SK-N-SH (cell line): Measurements from ENCODE around the gene GLRA3. TPM values are rescaled to one million over a fixed set of nuclear protein-coding genes. Genes with fewer than 3 reads are reported as not detected.

Experiments used
- CTCF ChIA-PET: fragments of 300-600, 350-600 bp; formaldehyde crosslinking; extraction: SDS; loops from one replicate; lab custom pipeline; 2021; lab: Yijun Ruan, JAX
- POLR2A ChIA-PET: fragments of 350-600 bp; sonication (Branson Sonifier 250); formaldehyde crosslinking; extraction: SDS; loops from one replicate; lab custom pipeline; 2020; ENCODE audit warnings: antibody characterized with exemption, inconsistent platforms; lab: Yijun Ruan, JAX
- DNase-seq: peaks from one replicate; pipeline ENCODE4 v3.0.0; 2012
- H2AFZ ChIP-seq: fragments of 200-600 bp; sonication (generic); 2 replicates; pipeline ENCODE4 v1.8.1; 2016; ENCODE audit warnings: antibody characterized with exemption, mild to moderate bottlenecking, low read depth
- H3F3A ChIP-seq: fragments of 200-600 bp; sonication (generic); replicated peaks from 2 replicates; pipeline ENCODE3; 2016; ENCODE audit warnings: antibody characterized with exemption, mild to moderate bottlenecking; ENCODE audit not compliant: insufficient read depth
- H3K27ac ChIP-seq, 2 experiments: fragments of 200-500 bp in 1 of 2; fragments of 200-600 bp in 1 of 2; sonication (Bioruptor generic) in 1 of 2; sonication (generic), shearing (Covaris generic) in 1 of 2; 2 replicates each; pipeline versions ENCODE4 v1.5.1 to v1.6.1; 2014 to 2016; ENCODE audit warnings: low read depth in 2 of 2, inconsistent platforms in 1 of 2, low read length in 1 of 2, mild to moderate bottlenecking in 1 of 2, mixed read lengths in 1 of 2
- H3K27me3 ChIP-seq: fragments of 200-600 bp; sonication (generic), shearing (Covaris generic); 2 replicates; pipeline ENCODE4 v1.6.1; 2016; ENCODE audit warnings: mixed run types; ENCODE audit not compliant: insufficient read depth
- H3K36me3 ChIP-seq, 2 experiments: fragments of 200-500 bp in 1 of 2; fragments of 200-600 bp in 1 of 2; sonication (Bioruptor generic) in 1 of 2; sonication (generic) in 1 of 2; replicated peaks in 1 of 2; 2 replicates each; pipeline versions ENCODE3 to v1.5.1; 2014 to 2016; ENCODE audit warnings: low read length in 1 of 2, mild to moderate bottlenecking in 1 of 2; ENCODE audit not compliant: insufficient read depth in 2 of 2, control insufficient read depth in 1 of 2
- H3K4me1 ChIP-seq, 2 experiments: fragments of 200-500 bp in 1 of 2; fragments of 200-600 bp in 1 of 2; sonication (Bioruptor generic) in 1 of 2; sonication (generic), shearing (Covaris generic) in 1 of 2; 2 replicates each; pipeline versions ENCODE4 v1.5.1 to v1.6.1; 2014 to 2016; ENCODE audit warnings: low read depth in 1 of 2, low read length in 1 of 2, mixed run types in 1 of 2; ENCODE audit not compliant: insufficient read depth in 2 of 2, control insufficient read depth in 1 of 2
- H3K4me2 ChIP-seq: fragments of 200-600 bp; sonication (generic), shearing (Covaris generic); 2 replicates; pipeline ENCODE4 v1.6.1; 2017; ENCODE audit warnings: mixed run types
- H3K4me3 ChIP-seq, 2 experiments: fragments of 200-500 bp in 1 of 2; fragments of 200-600 bp in 1 of 2; sonication (Bioruptor generic) in 1 of 2; sonication (generic), shearing (Covaris generic) in 1 of 2; 2 replicates each; pipeline versions ENCODE4 v1.5.1 to v1.8.1; 2014 to 2016; ENCODE audit warnings: low read depth in 2 of 2, inconsistent platforms in 1 of 2, low read length in 1 of 2, mild to moderate bottlenecking in 1 of 2, mixed read lengths in 1 of 2, moderate library complexity in 1 of 2
- H3K79me2 ChIP-seq: fragments of 200-600 bp; sonication (generic); 2 replicates; pipeline ENCODE4 v1.8.1; 2017; ENCODE audit warnings: mild to moderate bottlenecking; ENCODE audit not compliant: insufficient read depth
- H3K9ac ChIP-seq: fragments of 200-600 bp; sonication (generic); 2 replicates; pipeline ENCODE4 v1.6.1; 2017; ENCODE audit warnings: mixed run types
- H3K9me2 ChIP-seq: fragments of 200-600 bp; sonication (generic); 2 replicates; pipeline ENCODE4 v1.6.1; 2017; ENCODE audit warnings: mixed run types
- H3K9me3 ChIP-seq: fragments of 200-600 bp; sonication (generic); 2 replicates; pipeline ENCODE4 v1.6.1; 2017; ENCODE audit warnings: mixed run types, mild to moderate bottlenecking, moderate library complexity
- H4K20me1 ChIP-seq: fragments of 200-600 bp; sonication (generic); 2 replicates; pipeline ENCODE4 v1.6.1; 2017; ENCODE audit warnings: mild to moderate bottlenecking, mixed run types; ENCODE audit not compliant: insufficient read depth
- CHD2 ChIP-seq: fragments of 150-350 bp; IDR thresholded peaks from 2 replicates; pipeline ENCODE4 v1.6.1; 2018; ENCODE audit warnings: low read length; ENCODE audit not compliant: partially characterized antibody
- CTCF ChIP-seq: fragments of 200-600 bp; sonication (generic); IDR thresholded peaks from 2 replicates; pipeline ENCODE4 v1.6.1; 2017; ENCODE audit warnings: antibody characterized with exemption, mild to moderate bottlenecking, moderate library complexity
- EP300 ChIP-seq, 2 experiments: IDR thresholded peaks; 2 replicates each; pipeline versions ENCODE4 v1.4.0 to v1.6.1; 2012; ENCODE audit warnings: borderline replicate concordance in 1 of 2, low read depth in 1 of 2, low read length in 1 of 2
- EZH2phosphoT487 ChIP-seq: fragments of 200-600 bp; sonication (generic); IDR thresholded peaks from 2 replicates; pipeline ENCODE4 v1.6.1; 2017; ENCODE audit warnings: low read depth, mixed run types, mild to moderate bottlenecking, antibody characterized with exemption, moderate library complexity, borderline replicate concordance
- FOXM1 ChIP-seq: IDR thresholded peaks from 2 replicates; pipeline ENCODE4 v1.4.0; 2012; ENCODE audit warnings: low read depth, mild to moderate bottlenecking
- GATA2 ChIP-seq: sonication (generic); formaldehyde crosslinking; IDR thresholded peaks from 2 replicates; pipeline ENCODE4 v1.5.0; 2020; ENCODE audit warnings: mild to moderate bottlenecking, missing genetic modification reagents
- IRF3 ChIP-seq: fragments of 150-350 bp; IDR thresholded peaks from 2 replicates; pipeline ENCODE4 v1.6.1; 2016; ENCODE audit warnings: mild to moderate bottlenecking, low read depth, low read length
- JUND ChIP-seq: IDR thresholded peaks from 2 replicates; pipeline ENCODE4 v1.4.0; 2012
- MEF2A ChIP-seq: IDR thresholded peaks from 2 replicates; pipeline ENCODE4 v1.4.0; 2012; ENCODE audit warnings: low read depth, borderline replicate concordance
- MXI1 ChIP-seq: IDR thresholded peaks from 2 replicates; pipeline ENCODE4 v1.6.1; 2012; ENCODE audit warnings: mild to moderate bottlenecking, low read depth, low read length, improper control_type of control experiment
- NRF1 ChIP-seq: IDR thresholded peaks from 2 replicates; pipeline ENCODE4 v1.6.1; 2012; ENCODE audit warnings: low read depth, mild to moderate bottlenecking, low read length
- SIN3A ChIP-seq: IDR thresholded peaks from 2 replicates; pipeline ENCODE4 v1.6.1; 2012; ENCODE audit warnings: low read depth, mild to moderate bottlenecking, low read length, moderate library complexity, borderline replicate concordance
- TAF1 ChIP-seq: IDR thresholded peaks from 2 replicates; pipeline ENCODE4 v1.6.1; 2012; ENCODE audit warnings: low read depth, mild to moderate bottlenecking, low read length, moderate library complexity, borderline replicate concordance
- YY1 ChIP-seq: IDR thresholded peaks from 2 replicates; pipeline ENCODE4 v1.4.0; 2012; ENCODE audit warnings: low read depth, mild to moderate bottlenecking
- ZBTB33 ChIP-seq: IDR thresholded peaks from 2 replicates; pipeline ENCODE4 v1.4.0; 2012; ENCODE audit warnings: low read depth, borderline replicate concordance
- WGBS: methylation state at CpG from one replicate; pipeline ENCODE4 v1.1.6; 2017; ENCODE audit warnings: low lambda C conversion rate; 5-methylcytosine and 5-hydroxymethylcytosine counted together
- polyA plus RNA-seq, 3 experiments: library from polyadenylated mRNA; depleted of rRNA; stranded (reverse); fragments of >200 nt; gene quantifications; 2 replicates each; pipeline ENCODE4 v1.2.3, GENCODE V29; 2012

Gene GLRA3
- polyA plus RNA-seq, 1 of the 3 experiments (the other 2 are of a cell fraction): not detected

GRCh38 chr4:174805746-174806145 is 23.3 kb downstream of the GLRA3 start:
- Histone ChIP-seq H3K4me3 (no peak overlapping the region), H3K9me2 (no peaks in the 10 kb centered on the region), H3K4me2 (no peak overlapping the region), H3K9ac (no peak overlapping the region), H3K79me2 (no peaks in the 10 kb centered on the region), H3K27me3 (no peaks in the 10 kb centered on the region), H3F3A (no peaks in the 10 kb centered on the region), H4K20me1 (no peaks in the 10 kb centered on the region), H3K36me3 (no peaks in the 10 kb centered on the region), H2AFZ (no peak overlapping the region), H3K4me1 (no peaks in the 10 kb centered on the region), H3K27ac (no peak overlapping the region), H3K9me3 (no peaks in the 10 kb centered on the region)
- TF ChIP-seq JUND (no peak), MEF2A (no peak), MXI1 (no peak), FOXM1 (no peak), EP300 (IDR thresholded peaks at IDR 0.05; ENCODE audit: borderline replicate concordance in 1 of 2, low read depth in 1 of 2, low read length in 1 of 2) (no peak), TAF1 (no peak), EZH2phosphoT487 (no peak), ZBTB33 (no peak), IRF3 (no peak), NRF1 (no peak), CHD2 (no peak), GATA2 (CRISPR knock-in tag) (no peak), YY1 (no peak)
- 16% methylated on average over 1 of the region's 1 CpG for WGBS
- ChIA-PET POLR2A (no interaction called here), CTCF (interaction anchor here (0.9 kb wide), 1 partner anchor 21 kb away, joined by 3 read pairs; no protein-coding TSS in a partner anchor)
- DNase-seq: no peak

GRCh38 chr4:174794543-174795094 is 34.4 kb downstream of the GLRA3 start:
- H3K9me2 ChIP-seq: no peaks in the 10 kb centered on the region
- no peaks in the 10 kb centered on the region for H3K4me1 ChIP-seq
- no peak overlapping the region for H2AFZ ChIP-seq
- H4K20me1 ChIP-seq: no peaks in the 10 kb centered on the region
- H3K4me2 ChIP-seq: no peak overlapping the region
- H3F3A ChIP-seq: no peaks in the 10 kb centered on the region
- H3K9me3 ChIP-seq: no peaks in the 10 kb centered on the region
- no peaks in the 10 kb centered on the region for H3K36me3 ChIP-seq
- POLR2A ChIA-PET: no interaction called here
- no peak for DNase-seq
- H3K79me2 ChIP-seq: no peaks in the 10 kb centered on the region
- WGBS: 14% methylated on average over 3 of the region's 3 CpGs
- H3K4me3 ChIP-seq: no peak overlapping the region
- TF ChIP-seq SIN3A (no peak), CTCF (no peak), MXI1 (no peak)
- H3K27me3 ChIP-seq: no peaks in the 10 kb centered on the region
- CTCF ChIA-PET: no interaction called here
- no peak overlapping the region for H3K27ac ChIP-seq
- H3K9ac ChIP-seq: no peak overlapping the region
